Measurements from ENCODE around the gene SOX9.

The SOX9 gene

DNA sequence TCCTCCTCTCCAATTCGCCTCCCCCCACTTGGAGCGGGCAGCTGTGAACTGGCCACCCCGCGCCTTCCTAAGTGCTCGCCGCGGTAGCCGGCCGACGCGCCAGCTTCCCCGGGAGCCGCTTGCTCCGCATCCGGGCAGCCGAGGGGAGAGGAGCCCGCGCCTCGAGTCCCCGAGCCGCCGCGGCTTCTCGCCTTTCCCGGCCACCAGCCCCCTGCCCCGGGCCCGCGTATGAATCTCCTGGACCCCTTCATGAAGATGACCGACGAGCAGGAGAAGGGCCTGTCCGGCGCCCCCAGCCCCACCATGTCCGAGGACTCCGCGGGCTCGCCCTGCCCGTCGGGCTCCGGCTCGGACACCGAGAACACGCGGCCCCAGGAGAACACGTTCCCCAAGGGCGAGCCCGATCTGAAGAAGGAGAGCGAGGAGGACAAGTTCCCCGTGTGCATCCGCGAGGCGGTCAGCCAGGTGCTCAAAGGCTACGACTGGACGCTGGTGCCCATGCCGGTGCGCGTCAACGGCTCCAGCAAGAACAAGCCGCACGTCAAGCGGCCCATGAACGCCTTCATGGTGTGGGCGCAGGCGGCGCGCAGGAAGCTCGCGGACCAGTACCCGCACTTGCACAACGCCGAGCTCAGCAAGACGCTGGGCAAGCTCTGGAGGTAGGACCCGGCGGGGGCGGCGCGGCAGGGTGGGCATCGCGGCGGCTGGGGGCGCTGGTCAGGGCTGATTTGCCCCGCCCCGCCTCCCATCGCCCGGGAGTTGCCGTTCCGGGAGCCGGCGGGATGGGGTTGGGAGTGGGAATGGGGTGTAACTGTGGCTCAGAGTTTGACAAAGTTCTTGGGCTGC lies 567 bp downstream of the SOX9 start:
- Histone ChIP-seq H3K4me1 (ENCODE audit: control insufficient read depth, insufficient read depth, low read length) (peaks cover 62% of the 10 kb centered on the region), H3K27me3 (ENCODE audit: control insufficient read depth, insufficient read depth, low read length) (peaks cover 79% of the 10 kb centered on the region), H3K27ac (ENCODE audit: low read depth, low read length) (no peak overlapping the region), H3K4me3 (ENCODE audit: low read depth, low read length) (peak overlapping the region; percentile 75), H3K9ac (ENCODE audit: low read depth, low read length) (no peak overlapping the region), H3K36me3 (ENCODE audit: control insufficient read depth, insufficient read depth, low read length) (peaks cover 3% of the 10 kb centered on the region; the same call in 1 of the 2 replicates), H3K9me3 (ENCODE audit: control insufficient read depth, insufficient read depth, low read length) (no peaks in the 10 kb centered on the region)

DNA sequence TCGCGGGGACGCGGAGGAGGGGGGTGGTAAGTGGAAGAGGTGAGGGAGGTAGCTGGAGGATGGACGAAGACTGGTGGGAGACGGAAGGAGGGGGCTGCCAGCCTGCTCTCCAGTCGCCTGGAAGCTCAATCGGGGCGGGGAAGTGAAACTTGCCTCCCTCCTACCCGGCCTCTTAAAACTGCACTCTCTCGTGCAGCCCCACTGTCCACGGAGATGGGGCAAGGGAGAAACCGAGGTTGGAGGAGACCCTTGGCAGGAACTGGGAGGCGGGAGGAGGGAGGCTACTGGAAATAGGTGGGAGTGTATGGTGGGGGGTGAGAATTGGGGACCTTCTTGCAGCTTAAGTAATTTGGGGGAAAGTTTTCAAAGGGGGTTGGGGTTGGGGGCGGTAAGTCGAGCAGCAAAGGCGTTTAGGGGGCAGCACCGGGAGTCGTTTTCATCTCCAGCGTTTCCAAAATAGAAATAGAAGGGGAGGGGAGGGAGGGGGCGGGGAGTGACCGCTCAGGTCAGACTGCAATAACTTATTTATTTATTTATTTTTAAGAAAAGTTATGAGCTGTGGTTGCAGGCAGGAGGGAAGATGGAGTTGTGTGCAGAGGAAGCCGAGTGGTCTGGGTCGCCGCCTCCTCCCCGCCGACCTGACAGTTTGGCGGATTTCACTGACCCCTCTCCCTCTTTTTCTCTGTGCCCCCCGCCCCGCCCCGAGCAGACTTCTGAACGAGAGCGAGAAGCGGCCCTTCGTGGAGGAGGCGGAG lies 1.4 kb downstream of the SOX9 start:
- Histone ChIP-seq H3K4me1 (ENCODE audit: control insufficient read depth, insufficient read depth, low read length) (peaks cover 63% of the 10 kb centered on the region), H3K9ac (ENCODE audit: low read depth, low read length) (no peak overlapping the region), H3K4me3 (ENCODE audit: low read depth, low read length) (peak overlapping the region; percentile 75), H3K36me3 (ENCODE audit: control insufficient read depth, insufficient read depth, low read length) (peaks cover 3% of the 10 kb centered on the region; the same call in 1 of the 2 replicates), H3K27ac (ENCODE audit: low read depth, low read length) (no peak overlapping the region), H3K27me3 (ENCODE audit: control insufficient read depth, insufficient read depth, low read length) (peaks cover 71% of the 10 kb centered on the region), H3K9me3 (ENCODE audit: control insufficient read depth, insufficient read depth, low read length) (no peaks in the 10 kb centered on the region)

DNA sequence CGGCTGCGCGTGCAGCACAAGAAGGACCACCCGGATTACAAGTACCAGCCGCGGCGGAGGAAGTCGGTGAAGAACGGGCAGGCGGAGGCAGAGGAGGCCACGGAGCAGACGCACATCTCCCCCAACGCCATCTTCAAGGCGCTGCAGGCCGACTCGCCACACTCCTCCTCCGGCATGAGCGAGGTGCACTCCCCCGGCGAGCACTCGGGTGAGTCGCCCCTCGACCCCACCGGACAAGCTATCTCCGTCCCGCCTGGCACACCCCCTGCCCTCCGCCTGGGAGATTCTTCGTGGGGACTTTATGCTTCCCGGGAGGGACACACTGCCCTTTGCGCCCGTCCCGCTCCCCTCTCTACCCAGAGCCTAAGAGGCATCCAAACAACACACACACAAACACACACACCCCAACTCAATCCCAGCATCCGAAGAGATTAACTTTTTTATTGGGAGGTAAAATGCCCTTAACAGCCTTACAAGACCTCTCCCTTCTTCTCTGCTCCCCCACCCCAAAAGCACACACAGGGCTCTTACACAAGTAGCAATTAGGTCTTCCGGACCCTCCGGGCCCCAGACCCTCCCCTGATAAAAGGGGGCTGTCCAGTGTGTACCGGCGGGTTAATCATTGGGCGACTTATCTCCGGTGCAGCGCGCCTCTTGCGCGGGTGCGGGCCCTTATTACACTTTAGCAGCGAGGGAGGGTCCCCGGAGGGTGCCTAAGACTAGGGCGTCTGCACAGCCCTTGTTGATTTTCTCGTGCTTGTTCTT lies 2.1 kb downstream of the SOX9 start:
- Histone ChIP-seq H3K9me3 (ENCODE audit: control insufficient read depth, insufficient read depth, low read length) (no peaks in the 10 kb centered on the region), H3K9ac (ENCODE audit: low read depth, low read length) (no peak overlapping the region), H3K36me3 (ENCODE audit: control insufficient read depth, insufficient read depth, low read length) (peaks cover 3% of the 10 kb centered on the region; the same call in 1 of the 2 replicates), H3K27me3 (ENCODE audit: control insufficient read depth, insufficient read depth, low read length) (peaks cover 63% of the 10 kb centered on the region), H3K4me3 (ENCODE audit: low read depth, low read length) (peak overlapping the region; percentile 75), H3K27ac (ENCODE audit: low read depth, low read length) (no peak overlapping the region), H3K4me1 (ENCODE audit: control insufficient read depth, insufficient read depth, low read length) (peaks cover 60% of the 10 kb centered on the region)

DNA sequence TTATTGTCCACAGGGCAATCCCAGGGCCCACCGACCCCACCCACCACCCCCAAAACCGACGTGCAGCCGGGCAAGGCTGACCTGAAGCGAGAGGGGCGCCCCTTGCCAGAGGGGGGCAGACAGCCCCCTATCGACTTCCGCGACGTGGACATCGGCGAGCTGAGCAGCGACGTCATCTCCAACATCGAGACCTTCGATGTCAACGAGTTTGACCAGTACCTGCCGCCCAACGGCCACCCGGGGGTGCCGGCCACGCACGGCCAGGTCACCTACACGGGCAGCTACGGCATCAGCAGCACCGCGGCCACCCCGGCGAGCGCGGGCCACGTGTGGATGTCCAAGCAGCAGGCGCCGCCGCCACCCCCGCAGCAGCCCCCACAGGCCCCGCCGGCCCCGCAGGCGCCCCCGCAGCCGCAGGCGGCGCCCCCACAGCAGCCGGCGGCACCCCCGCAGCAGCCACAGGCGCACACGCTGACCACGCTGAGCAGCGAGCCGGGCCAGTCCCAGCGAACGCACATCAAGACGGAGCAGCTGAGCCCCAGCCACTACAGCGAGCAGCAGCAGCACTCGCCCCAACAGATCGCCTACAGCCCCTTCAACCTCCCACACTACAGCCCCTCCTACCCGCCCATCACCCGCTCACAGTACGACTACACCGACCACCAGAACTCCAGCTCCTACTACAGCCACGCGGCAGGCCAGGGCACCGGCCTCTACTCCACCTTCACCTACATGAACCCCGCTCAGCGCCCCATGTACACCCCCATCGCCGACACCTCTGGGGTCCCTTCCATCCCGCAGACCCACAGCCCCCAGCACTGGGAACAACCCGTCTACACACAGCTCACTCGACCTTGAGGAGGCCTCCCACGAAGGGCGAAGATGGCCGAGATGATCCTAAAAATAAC lies 3.0 kb downstream of the SOX9 start:
- Histone ChIP-seq H3K27ac (ENCODE audit: low read depth, low read length) (no peak overlapping the region), H3K4me1 (ENCODE audit: control insufficient read depth, insufficient read depth, low read length) (peaks cover 54% of the 10 kb centered on the region), H3K4me3 (ENCODE audit: low read depth, low read length) (peak overlapping the region; percentile 75), H3K36me3 (ENCODE audit: control insufficient read depth, insufficient read depth, low read length) (peaks cover 3% of the 10 kb centered on the region; the same call in 1 of the 2 replicates), H3K27me3 (ENCODE audit: control insufficient read depth, insufficient read depth, low read length) (peaks cover 55% of the 10 kb centered on the region), H3K9me3 (ENCODE audit: control insufficient read depth, insufficient read depth, low read length) (no peaks in the 10 kb centered on the region), H3K9ac (ENCODE audit: low read depth, low read length) (no peak overlapping the region)

DNA sequence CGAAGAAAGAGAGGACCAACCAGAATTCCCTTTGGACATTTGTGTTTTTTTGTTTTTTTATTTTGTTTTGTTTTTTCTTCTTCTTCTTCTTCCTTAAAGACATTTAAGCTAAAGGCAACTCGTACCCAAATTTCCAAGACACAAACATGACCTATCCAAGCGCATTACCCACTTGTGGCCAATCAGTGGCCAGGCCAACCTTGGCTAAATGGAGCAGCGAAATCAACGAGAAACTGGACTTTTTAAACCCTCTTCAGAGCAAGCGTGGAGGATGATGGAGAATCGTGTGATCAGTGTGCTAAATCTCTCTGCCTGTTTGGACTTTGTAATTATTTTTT lies 3.6 kb downstream of the SOX9 start:
- peaks cover 54% of the 10 kb centered on the region for H3K4me1 ChIP-seq (ENCODE audit: control insufficient read depth, insufficient read depth, low read length)
- H3K9me3 ChIP-seq (ENCODE audit: control insufficient read depth, insufficient read depth, low read length): no peaks in the 10 kb centered on the region
- peaks cover 48% of the 10 kb centered on the region for H3K27me3 ChIP-seq (ENCODE audit: control insufficient read depth, insufficient read depth, low read length)
- no peak overlapping the region for H3K9ac ChIP-seq (ENCODE audit: low read depth, low read length)
- H3K27ac ChIP-seq (ENCODE audit: low read depth, low read length): no peak overlapping the region
- peak overlapping the region; percentile 20; the same call in 1 of the 2 replicates for H3K4me3 ChIP-seq (ENCODE audit: low read depth, low read length)
- H3K36me3 ChIP-seq (ENCODE audit: control insufficient read depth, insufficient read depth, low read length): peaks cover 3% of the 10 kb centered on the region; the same call in 1 of the 2 replicates

DNA sequence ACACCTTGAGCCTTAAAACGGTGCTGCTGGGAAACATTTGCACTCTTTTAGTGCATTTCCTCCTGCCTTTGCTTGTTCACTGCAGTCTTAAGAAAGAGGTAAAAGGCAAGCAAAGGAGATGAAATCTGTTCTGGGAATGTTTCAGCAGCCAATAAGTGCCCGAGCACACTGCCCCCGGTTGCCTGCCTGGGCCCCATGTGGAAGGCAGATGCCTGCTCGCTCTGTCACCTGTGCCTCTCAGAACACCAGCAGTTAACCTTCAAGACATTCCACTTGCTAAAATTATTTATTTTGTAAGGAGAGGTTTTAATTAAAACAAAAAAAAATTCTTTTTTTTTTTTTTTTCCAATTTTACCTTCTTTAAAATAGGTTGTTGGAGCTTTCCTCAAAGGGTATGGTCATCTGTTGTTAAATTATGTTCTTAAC lies 4.4 kb downstream of the SOX9 start:
- H3K9ac ChIP-seq (ENCODE audit: low read depth, low read length): no peak overlapping the region
- H3K9me3 ChIP-seq (ENCODE audit: control insufficient read depth, insufficient read depth, low read length): no peaks in the 10 kb centered on the region
- H3K4me1 ChIP-seq (ENCODE audit: control insufficient read depth, insufficient read depth, low read length): peaks cover 50% of the 10 kb centered on the region
- H3K27ac ChIP-seq (ENCODE audit: low read depth, low read length): no peak overlapping the region
- H3K36me3 ChIP-seq (ENCODE audit: control insufficient read depth, insufficient read depth, low read length): peaks cover 3% of the 10 kb centered on the region; the same call in 1 of the 2 replicates
- H3K4me3 ChIP-seq (ENCODE audit: low read depth, low read length): no peak overlapping the region
- H3K27me3 ChIP-seq (ENCODE audit: control insufficient read depth, insufficient read depth, low read length): peaks cover 40% of the 10 kb centered on the region

DNA sequence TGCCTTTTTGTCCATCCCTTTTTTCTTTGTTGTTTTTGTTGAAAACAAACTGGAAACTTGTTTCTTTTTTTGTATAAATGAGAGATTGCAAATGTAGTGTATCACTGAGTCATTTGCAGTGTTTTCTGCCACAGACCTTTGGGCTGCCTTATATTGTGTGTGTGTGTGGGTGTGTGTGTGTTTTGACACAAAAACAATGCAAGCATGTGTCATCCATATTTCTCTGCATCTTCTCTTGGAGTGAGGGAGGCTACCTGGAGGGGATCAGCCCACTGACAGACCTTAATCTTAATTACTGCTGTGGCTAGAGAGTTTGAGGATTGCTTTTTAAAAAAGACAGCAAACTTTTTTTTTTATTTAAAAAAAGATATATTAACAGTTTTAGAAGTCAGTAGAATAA lies 4.9 kb downstream of the SOX9 start:
- H3K9ac ChIP-seq (ENCODE audit: low read depth, low read length): no peak overlapping the region
- H3K27ac ChIP-seq (ENCODE audit: low read depth, low read length): no peak overlapping the region
- H3K4me3 ChIP-seq (ENCODE audit: low read depth, low read length): no peak overlapping the region
- H3K9me3 ChIP-seq (ENCODE audit: control insufficient read depth, insufficient read depth, low read length): no peaks in the 10 kb centered on the region
- H3K36me3 ChIP-seq (ENCODE audit: control insufficient read depth, insufficient read depth, low read length): peaks cover 3% of the 10 kb centered on the region; the same call in 1 of the 2 replicates
- H3K27me3 ChIP-seq (ENCODE audit: control insufficient read depth, insufficient read depth, low read length): peaks cover 38% of the 10 kb centered on the region
- H3K4me1 ChIP-seq (ENCODE audit: control insufficient read depth, insufficient read depth, low read length): peaks cover 50% of the 10 kb centered on the region

DNA sequence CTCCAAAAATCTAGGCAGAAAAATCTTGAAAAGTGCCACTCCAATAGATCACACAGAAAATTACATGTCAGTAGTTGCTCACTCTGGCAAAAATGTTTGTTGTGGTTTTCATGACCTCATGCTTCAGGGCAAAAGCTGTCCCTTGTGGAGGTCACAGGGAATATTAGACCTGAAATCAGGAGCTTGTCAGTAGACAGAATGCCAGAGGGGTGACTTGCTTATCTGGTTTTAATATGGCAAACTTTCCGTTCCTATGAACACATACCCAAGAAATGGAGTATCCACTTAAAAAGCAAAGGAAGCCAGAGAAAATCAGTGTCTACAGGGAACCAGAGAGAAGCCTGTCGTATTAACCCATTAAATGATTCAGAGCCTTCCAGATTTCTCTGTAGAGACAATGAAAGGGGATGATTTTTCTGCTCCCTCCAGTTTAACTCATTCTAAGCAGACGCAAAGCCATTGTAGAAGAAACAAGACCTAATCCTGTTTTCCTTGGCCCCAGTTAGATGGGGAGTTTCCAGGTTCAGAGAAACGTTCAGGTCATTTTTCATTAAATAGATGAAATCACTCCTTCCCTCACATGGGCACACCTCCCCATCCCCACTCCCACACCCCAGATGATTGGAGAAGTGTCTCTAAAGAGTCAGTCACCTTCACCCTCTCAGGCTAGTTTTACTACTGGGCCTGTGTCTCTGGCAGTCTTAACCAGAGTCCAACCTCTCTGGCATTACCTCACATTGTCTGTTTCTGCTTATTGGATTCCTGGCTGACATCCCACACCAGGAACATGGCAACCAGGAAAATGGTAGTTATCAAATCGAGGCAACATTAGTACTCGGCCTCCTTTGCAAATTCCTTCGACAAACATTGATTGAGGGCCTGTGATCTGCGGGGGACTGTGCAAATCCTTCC lies 6.0 kb downstream of the SOX9 start:
- Histone ChIP-seq H3K4me1 (ENCODE audit: control insufficient read depth, insufficient read depth, low read length) (peaks cover 50% of the 10 kb centered on the region), H3K9me3 (ENCODE audit: control insufficient read depth, insufficient read depth, low read length) (no peaks in the 10 kb centered on the region), H3K27ac (ENCODE audit: low read depth, low read length) (no peak overlapping the region), H3K36me3 (ENCODE audit: control insufficient read depth, insufficient read depth, low read length) (peaks cover 3% of the 10 kb centered on the region; the same call in 1 of the 2 replicates), H3K4me3 (ENCODE audit: low read depth, low read length) (no peak overlapping the region), H3K27me3 (ENCODE audit: control insufficient read depth, insufficient read depth, low read length) (peaks cover 29% of the 10 kb centered on the region), H3K9ac (ENCODE audit: low read depth, low read length) (no peak overlapping the region)

DNA sequence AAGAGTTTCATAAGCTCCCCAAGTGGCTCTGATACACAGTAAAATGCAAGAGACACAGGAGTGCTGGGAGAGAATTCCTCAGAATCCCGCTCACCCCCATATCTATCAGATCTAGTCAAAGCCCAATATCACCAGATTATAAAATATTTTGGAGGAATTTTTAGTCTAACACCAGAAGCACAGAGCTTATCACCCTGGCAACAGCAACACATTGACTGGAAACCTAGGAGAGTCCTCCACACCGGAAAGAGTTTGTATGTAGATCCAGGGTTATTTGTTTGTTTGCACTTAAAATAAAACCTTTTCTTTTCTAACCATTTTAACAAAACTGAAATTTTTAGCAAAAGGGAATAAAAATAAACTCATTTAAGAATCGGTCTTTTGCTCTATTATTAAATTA lies 7.2 kb downstream of the SOX9 start:
- Histone ChIP-seq H3K27ac (ENCODE audit: low read depth, low read length) (no peak overlapping the region), H3K27me3 (ENCODE audit: control insufficient read depth, insufficient read depth, low read length) (peaks cover 18% of the 10 kb centered on the region)

More for the DNA sequence above, 7.2 kb downstream of the SOX9 start:
- no peaks in the 10 kb centered on the region for H3K9me3 ChIP-seq (ENCODE audit: control insufficient read depth, insufficient read depth, low read length)
- peaks cover 3% of the 10 kb centered on the region; the same call in 1 of the 2 replicates for H3K36me3 ChIP-seq (ENCODE audit: control insufficient read depth, insufficient read depth, low read length)
- H3K9ac ChIP-seq (ENCODE audit: low read depth, low read length): no peak overlapping the region
- peaks cover 46% of the 10 kb centered on the region for H3K4me1 ChIP-seq (ENCODE audit: control insufficient read depth, insufficient read depth, low read length)
- H3K4me3 ChIP-seq (ENCODE audit: low read depth, low read length): no peak overlapping the region

Data from HUES48 (cell line).